Measurements from ENCODE around the gene EPS15.
A peak's percentile ranks its signal among the peaks of the same experiment; 100 is the strongest.
"Not testable (repeated sequence)": the region's sequence is repeated elsewhere in the genome, so short reads cannot be mapped to it uniquely, and the experiment has no call there.

EPS15 gene

GRCh38 chr1:51516649-51517158 is 2.4 kb downstream of the EPS15 start:
- peaks cover 52 to 58% of the 10 kb centered on the region in 2 donors for H3K4me1 ChIP-seq (ENCODE audit: control insufficient read depth in 1 of 2, insufficient read depth in 2 of 2, low read length in 2 of 2)
- no peak overlapping the region for H3K27ac ChIP-seq (ENCODE audit: low read depth, low read length)
- no peak overlapping the region for H3K9ac ChIP-seq (ENCODE audit: low read depth in 1 of 2, low read length in 2 of 2)
- H3K36me3 ChIP-seq (ENCODE audit: control insufficient read depth in 1 of 2, insufficient read depth in 2 of 2, low read length in 2 of 2), result no peaks in the 10 kb centered on the region
- H3K4me3 ChIP-seq (ENCODE audit: low read depth in 1 of 2, low read length in 2 of 2), result peak overlapping the region in 1 of 2 donors; percentile 18
- H3K9me3 ChIP-seq (ENCODE audit: control insufficient read depth in 1 of 2, low read length in 2 of 2), result no peaks in the 10 kb centered on the region
- no peaks in the 10 kb centered on the region for H3K27me3 ChIP-seq (ENCODE audit: control insufficient read depth in 1 of 2, insufficient read depth in 2 of 2, low read length in 2 of 2)

GRCh38 chr1:51515982-51516648 is 3.0 kb downstream of the EPS15 start:
- peak overlapping the region in 1 of 2 donors; percentile 69 for H3K4me3 ChIP-seq (ENCODE audit: low read depth in 1 of 2, low read length in 2 of 2)
- no peaks in the 10 kb centered on the region for H3K27me3 ChIP-seq (ENCODE audit: control insufficient read depth in 1 of 2, insufficient read depth in 2 of 2, low read length in 2 of 2)
- H3K27ac ChIP-seq (ENCODE audit: low read depth, low read length), result no peak overlapping the region
- H3K9me3 ChIP-seq (ENCODE audit: control insufficient read depth in 1 of 2, low read length in 2 of 2), result no peaks in the 10 kb centered on the region
- peaks cover 52 to 56% of the 10 kb centered on the region in 2 donors for H3K4me1 ChIP-seq (ENCODE audit: control insufficient read depth in 1 of 2, insufficient read depth in 2 of 2, low read length in 2 of 2)
- no peaks in the 10 kb centered on the region for H3K36me3 ChIP-seq (ENCODE audit: control insufficient read depth in 1 of 2, insufficient read depth in 2 of 2, low read length in 2 of 2)
- no peak overlapping the region for H3K9ac ChIP-seq (ENCODE audit: low read depth in 1 of 2, low read length in 2 of 2)

- peak overlapping the region; percentile 53 to 69 for H3K4me3 ChIP-seq (ENCODE audit: low read depth in 1 of 2, low read length in 2 of 2)
- no peaks in the 10 kb centered on the region for H3K27me3 ChIP-seq (ENCODE audit: control insufficient read depth in 1 of 2, insufficient read depth in 2 of 2, low read length in 2 of 2)
- H3K36me3 ChIP-seq (ENCODE audit: control insufficient read depth in 1 of 2, insufficient read depth in 2 of 2, low read length in 2 of 2), result no peaks in the 10 kb centered on the region
- peaks cover 47 to 51% of the 10 kb centered on the region in 2 donors for H3K4me1 ChIP-seq (ENCODE audit: control insufficient read depth in 1 of 2, insufficient read depth in 2 of 2, low read length in 2 of 2)
- H3K9me3 ChIP-seq (ENCODE audit: control insufficient read depth in 1 of 2, low read length in 2 of 2), result no peaks in the 10 kb centered on the region
- H3K9ac ChIP-seq (ENCODE audit: low read depth in 1 of 2, low read length in 2 of 2), result no peak overlapping the region
- no peak overlapping the region for H3K27ac ChIP-seq (ENCODE audit: low read depth, low read length)
These were observed 3.6 kb downstream of the EPS15 start for GRCh38 chr1:51515312-51515960.

GRCh38 chr1:51514733-51515132 is 4.3 kb downstream of the EPS15 start:
- Histone ChIP-seq H3K4me3 (ENCODE audit: low read depth in 1 of 2, low read length in 2 of 2) (peak overlapping the region; percentile 67 to 69), H3K9ac (ENCODE audit: low read depth in 1 of 2, low read length in 2 of 2) (peak overlapping the region; percentile 61 to 67), H3K9me3 (ENCODE audit: control insufficient read depth in 1 of 2, low read length in 2 of 2) (no peaks in the 10 kb centered on the region), H3K27ac (ENCODE audit: low read depth, low read length) (peak overlapping the region; percentile 17), H3K27me3 (ENCODE audit: control insufficient read depth in 1 of 2, insufficient read depth in 2 of 2, low read length in 2 of 2) (no peaks in the 10 kb centered on the region), H3K36me3 (ENCODE audit: control insufficient read depth in 1 of 2, insufficient read depth in 2 of 2, low read length in 2 of 2) (no peaks in the 10 kb centered on the region), H3K4me1 (ENCODE audit: control insufficient read depth in 1 of 2, insufficient read depth in 2 of 2, low read length in 2 of 2) (peaks cover 47 to 48% of the 10 kb centered on the region in 2 donors)

- no peaks in the 10 kb centered on the region for H3K36me3 ChIP-seq (ENCODE audit: control insufficient read depth in 1 of 2, insufficient read depth in 2 of 2, low read length in 2 of 2)
- no peak overlapping the region for H3K9ac ChIP-seq (ENCODE audit: low read depth in 1 of 2, low read length in 2 of 2)
- H3K27me3 ChIP-seq (ENCODE audit: control insufficient read depth in 1 of 2, insufficient read depth in 2 of 2, low read length in 2 of 2), result no peaks in the 10 kb centered on the region
- no peaks in the 10 kb centered on the region for H3K9me3 ChIP-seq (ENCODE audit: control insufficient read depth in 1 of 2, low read length in 2 of 2)
- H3K27ac ChIP-seq (ENCODE audit: low read depth, low read length), result no peak overlapping the region
- H3K4me3 ChIP-seq (ENCODE audit: low read depth in 1 of 2, low read length in 2 of 2), result no peak overlapping the region
- H3K4me1 ChIP-seq (ENCODE audit: control insufficient read depth in 1 of 2, insufficient read depth in 2 of 2, low read length in 2 of 2), result peaks cover 38 to 46% of the 10 kb centered on the region in 2 donors
These were observed 6.5 kb downstream of the EPS15 start for GRCh38 chr1:51512606-51513005.

- Histone ChIP-seq H3K27me3 (ENCODE audit: control insufficient read depth in 1 of 2, insufficient read depth in 2 of 2, low read length in 2 of 2) (no peaks in the 10 kb centered on the region), H3K27ac (ENCODE audit: low read depth, low read length) (no peak overlapping the region), H3K9me3 (ENCODE audit: control insufficient read depth in 1 of 2, low read length in 2 of 2) (no peaks in the 10 kb centered on the region), H3K4me1 (ENCODE audit: control insufficient read depth in 1 of 2, insufficient read depth in 2 of 2, low read length in 2 of 2) (peaks cover 33 to 41% of the 10 kb centered on the region in 2 donors), H3K4me3 (ENCODE audit: low read depth in 1 of 2, low read length in 2 of 2) (no peak overlapping the region), H3K9ac (ENCODE audit: low read depth in 1 of 2, low read length in 2 of 2) (no peak overlapping the region), H3K36me3 (ENCODE audit: control insufficient read depth in 1 of 2, insufficient read depth in 2 of 2, low read length in 2 of 2) (no peaks in the 10 kb centered on the region)
These were observed 6.9 kb downstream of the EPS15 start for GRCh38 chr1:51512120-51512519.

- Histone ChIP-seq H3K27me3 (ENCODE audit: control insufficient read depth in 1 of 2, insufficient read depth in 2 of 2, low read length in 2 of 2) (no peaks in the 10 kb centered on the region), H3K9me3 (ENCODE audit: control insufficient read depth in 1 of 2, low read length in 2 of 2) (no peaks in the 10 kb centered on the region), H3K36me3 (ENCODE audit: control insufficient read depth in 1 of 2, insufficient read depth in 2 of 2, low read length in 2 of 2) (no peaks in the 10 kb centered on the region), H3K4me1 (ENCODE audit: control insufficient read depth in 1 of 2, insufficient read depth in 2 of 2, low read length in 2 of 2) (peaks cover 13 to 20% of the 10 kb centered on the region in 2 donors), H3K4me3 (ENCODE audit: low read depth in 1 of 2, low read length in 2 of 2) (no peak overlapping the region), H3K27ac (ENCODE audit: low read depth, low read length) (no peak overlapping the region), H3K9ac (ENCODE audit: low read depth in 1 of 2, low read length in 2 of 2) (no peak overlapping the region)
These were observed 9.3 kb downstream of the EPS15 start for GRCh38 chr1:51509773-51510172.

GRCh38 chr1:51506537-51506936 is 12.5 kb downstream of the EPS15 start:
- no peaks in the 10 kb centered on the region for H3K9me3 ChIP-seq (ENCODE audit: control insufficient read depth in 1 of 2, low read length in 2 of 2)
- H3K4me3 ChIP-seq (ENCODE audit: low read depth in 1 of 2, low read length in 2 of 2), result no peak overlapping the region
- no peak overlapping the region for H3K9ac ChIP-seq (ENCODE audit: low read depth in 1 of 2, low read length in 2 of 2)
- H3K36me3 ChIP-seq (ENCODE audit: control insufficient read depth in 1 of 2, insufficient read depth in 2 of 2, low read length in 2 of 2), result no peaks in the 10 kb centered on the region
- H3K27ac ChIP-seq (ENCODE audit: low read depth, low read length), result no peak overlapping the region
- peaks cover 4 to 12% of the 10 kb centered on the region in 2 donors for H3K4me1 ChIP-seq (ENCODE audit: control insufficient read depth in 1 of 2, insufficient read depth in 2 of 2, low read length in 2 of 2)
- no peaks in the 10 kb centered on the region for H3K27me3 ChIP-seq (ENCODE audit: control insufficient read depth in 1 of 2, insufficient read depth in 2 of 2, low read length in 2 of 2)

GRCh38 chr1:51504806-51505525 is 14.1 kb downstream of the EPS15 start:
- Histone ChIP-seq H3K27me3 (ENCODE audit: control insufficient read depth in 1 of 2, insufficient read depth in 2 of 2, low read length in 2 of 2) (no peaks in the 10 kb centered on the region), H3K9me3 (ENCODE audit: control insufficient read depth in 1 of 2, low read length in 2 of 2) (no peaks in the 10 kb centered on the region), H3K36me3 (ENCODE audit: control insufficient read depth in 1 of 2, insufficient read depth in 2 of 2, low read length in 2 of 2) (no peaks in the 10 kb centered on the region), H3K9ac (ENCODE audit: low read depth in 1 of 2, low read length in 2 of 2) (no peak overlapping the region), H3K27ac (ENCODE audit: low read depth, low read length) (no peak overlapping the region), H3K4me1 (ENCODE audit: control insufficient read depth in 1 of 2, insufficient read depth in 2 of 2, low read length in 2 of 2) (peaks cover 3 to 7% of the 10 kb centered on the region in 2 donors), H3K4me3 (ENCODE audit: low read depth in 1 of 2, low read length in 2 of 2) (no peak overlapping the region)

GRCh38 chr1:51501218-51501630 is 17.8 kb downstream of the EPS15 start:
- not testable (repeated sequence) for H3K36me3 ChIP-seq (ENCODE audit: control insufficient read depth in 1 of 2, insufficient read depth in 2 of 2, low read length in 2 of 2); H3K9me3 ChIP-seq (ENCODE audit: control insufficient read depth in 1 of 2, low read length in 2 of 2); H3K4me3 ChIP-seq (ENCODE audit: low read depth in 1 of 2, low read length in 2 of 2); H3K9ac ChIP-seq (ENCODE audit: low read depth in 1 of 2, low read length in 2 of 2); H3K27me3 ChIP-seq (ENCODE audit: control insufficient read depth in 1 of 2, insufficient read depth in 2 of 2, low read length in 2 of 2); H3K4me1 ChIP-seq (ENCODE audit: control insufficient read depth in 1 of 2, insufficient read depth in 2 of 2, low read length in 2 of 2); H3K27ac ChIP-seq (ENCODE audit: low read depth, low read length)

Measured in duodenal mucosa (tissue), 2 donors.